Brain microvascular endothelial cell (primary cell): ENCODE measurements around the gene CCN5.

Source experiments
- DNase-seq: peaks from one replicate; pipeline ENCODE4 v3.0.0-alpha.2; 2020
- H3K27ac ChIP-seq: fragments of 250-450 bp; sonication (Bioruptor Pico); 2 replicates; pipeline ENCODE4 v1.5.1; 2020; ENCODE audit warnings: mild to moderate bottlenecking, moderate library complexity
- H3K27me3 ChIP-seq: fragments of 250-450 bp; sonication (Bioruptor Pico); replicated peaks from 2 replicates; pipeline ENCODE4 v1.5.1; 2020; ENCODE audit warnings: mild to moderate bottlenecking
- H3K36me3 ChIP-seq: fragments of 250-450 bp; sonication (Bioruptor Pico); replicated peaks from 2 replicates; pipeline ENCODE4 v1.5.1; 2020; ENCODE audit warnings: mild to moderate bottlenecking
- H3K4me3 ChIP-seq: 2 replicates; pipeline ENCODE4 v1.5.1; 2011; ENCODE audit warnings: low read depth, mild to moderate bottlenecking, control low read depth, low read length, moderate library complexity
- in situ Hi-C: cut with HindIII; loops from 2 replicates; pipeline ENCODE4 v1.10.0; 2017; ENCODE audit warnings: low sequenced_read_pairs, low pct_ligation_motif_present
- TF ChIP-seq, protein P1 (sequence below): IDR thresholded peaks from 2 replicates; pipeline ENCODE4 v1.5.1; 2011; ENCODE audit warnings: low read depth, mild to moderate bottlenecking, moderate library complexity, low read length, control low read depth, inconsistent platforms; ENCODE audit errors: missing control alignments

CCN5 gene

DNA sequence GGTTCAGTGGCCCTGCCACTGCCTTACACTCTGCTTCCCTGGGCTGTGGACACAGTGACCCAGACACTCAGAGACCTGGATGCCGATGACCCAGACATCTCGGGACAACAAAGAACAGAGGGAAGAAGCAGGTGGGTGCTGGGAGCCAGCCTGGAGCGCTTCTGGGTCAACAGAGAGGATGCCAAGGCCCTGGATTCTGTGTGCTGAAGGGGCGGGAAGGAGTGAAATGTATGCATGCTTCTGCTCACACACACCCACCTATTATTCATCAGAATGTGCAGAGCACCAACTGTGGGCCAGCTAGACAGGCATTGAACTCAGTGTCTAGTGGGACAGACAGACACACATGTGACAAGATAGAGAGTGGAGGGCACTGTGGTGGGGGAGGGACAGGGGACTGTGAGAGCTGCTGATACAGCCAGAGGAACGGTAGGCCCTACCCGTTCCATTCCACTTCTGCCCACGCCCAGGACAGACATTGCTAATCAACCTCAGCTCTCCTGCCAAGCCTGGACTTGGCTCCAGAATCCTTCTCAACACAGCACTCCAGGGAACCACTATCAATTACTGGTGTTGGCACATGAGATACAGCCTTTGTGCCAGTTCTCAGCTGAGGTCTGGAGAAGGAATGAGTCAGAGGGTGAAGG lies 50.7 kb downstream of the CCN5 start:
- in situ Hi-C loops: no loop called here
- H3K27me3 ChIP-seq: peaks cover 3% of the 10 kb centered on the region
- TF ChIP-seq, protein P1, sequence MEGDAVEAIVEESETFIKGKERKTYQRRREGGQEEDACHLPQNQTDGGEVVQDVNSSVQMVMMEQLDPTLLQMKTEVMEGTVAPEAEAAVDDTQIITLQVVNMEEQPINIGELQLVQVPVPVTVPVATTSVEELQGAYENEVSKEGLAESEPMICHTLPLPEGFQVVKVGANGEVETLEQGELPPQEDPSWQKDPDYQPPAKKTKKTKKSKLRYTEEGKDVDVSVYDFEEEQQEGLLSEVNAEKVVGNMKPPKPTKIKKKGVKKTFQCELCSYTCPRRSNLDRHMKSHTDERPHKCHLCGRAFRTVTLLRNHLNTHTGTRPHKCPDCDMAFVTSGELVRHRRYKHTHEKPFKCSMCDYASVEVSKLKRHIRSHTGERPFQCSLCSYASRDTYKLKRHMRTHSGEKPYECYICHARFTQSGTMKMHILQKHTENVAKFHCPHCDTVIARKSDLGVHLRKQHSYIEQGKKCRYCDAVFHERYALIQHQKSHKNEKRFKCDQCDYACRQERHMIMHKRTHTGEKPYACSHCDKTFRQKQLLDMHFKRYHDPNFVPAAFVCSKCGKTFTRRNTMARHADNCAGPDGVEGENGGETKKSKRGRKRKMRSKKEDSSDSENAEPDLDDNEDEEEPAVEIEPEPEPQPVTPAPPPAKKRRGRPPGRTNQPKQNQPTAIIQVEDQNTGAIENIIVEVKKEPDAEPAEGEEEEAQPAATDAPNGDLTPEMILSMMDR: no peak
- no peak overlapping the region for H3K4me3 ChIP-seq
- DNase-seq: no peak
- no peaks in the 10 kb centered on the region for H3K36me3 ChIP-seq
- H3K27ac ChIP-seq: no peak overlapping the region

DNA sequence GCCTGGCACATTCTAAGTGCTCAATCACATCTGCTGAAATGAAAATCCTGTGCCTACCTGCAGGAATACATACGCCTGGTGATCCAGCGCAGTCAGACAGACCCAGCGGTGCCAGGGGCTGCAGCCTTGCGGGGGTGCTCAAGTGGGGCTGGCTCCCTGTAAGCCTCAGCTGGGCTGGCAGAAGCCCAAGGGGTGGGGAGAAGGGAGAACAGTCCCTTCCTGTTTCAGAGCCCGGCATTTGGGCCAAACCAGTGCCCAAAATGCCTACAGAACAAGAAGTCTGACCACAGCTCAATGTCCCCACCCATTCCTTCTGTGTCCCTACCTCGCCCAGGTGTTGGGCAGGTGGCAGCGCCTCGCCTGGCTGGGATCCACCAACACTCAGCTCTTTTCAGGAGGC lies 53.1 kb downstream of the CCN5 start:
- Histone ChIP-seq H3K36me3 (no peaks in the 10 kb centered on the region), H3K27ac (no peak overlapping the region), H3K4me3 (no peak overlapping the region), H3K27me3 (peaks cover 3% of the 10 kb centered on the region)
- DNase-seq: no peak
- TF ChIP-seq, protein P1: no peak
- in situ Hi-C loops: no loop called here

DNA sequence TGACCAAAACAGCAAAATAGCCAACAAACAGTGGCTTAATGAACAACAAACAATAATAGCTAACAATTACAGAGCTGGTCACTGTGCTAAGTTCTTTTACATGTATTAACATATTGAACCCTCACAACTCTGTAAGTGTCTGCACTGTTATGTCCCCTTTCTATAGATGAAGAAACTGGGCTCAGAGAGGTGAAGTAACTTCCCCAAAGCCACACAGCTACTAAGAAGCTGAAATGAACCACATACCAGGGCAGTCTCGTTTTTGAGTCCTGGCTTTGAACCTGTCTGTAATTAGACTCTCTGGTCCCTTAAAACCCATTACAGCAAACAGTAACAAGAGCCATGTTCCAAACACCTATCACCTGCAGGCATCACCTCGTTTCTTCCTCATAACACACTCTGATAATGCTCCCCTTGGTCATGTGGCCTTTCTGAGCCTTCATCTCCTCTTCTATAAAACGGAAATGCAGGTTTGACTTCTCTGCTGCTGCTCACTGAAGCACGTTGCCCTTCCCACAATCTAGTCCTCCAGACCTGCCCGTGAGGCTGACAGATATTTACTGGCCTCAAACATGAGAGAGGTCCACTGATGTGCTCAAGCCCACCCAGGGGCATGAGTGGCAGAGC lies 53.8 kb downstream of the CCN5 start:
- Histone ChIP-seq H3K27me3 (peaks cover 3% of the 10 kb centered on the region), H3K4me3 (no peak overlapping the region), H3K36me3 (no peaks in the 10 kb centered on the region), H3K27ac (no peak overlapping the region)
- in situ Hi-C loops: no loop called here
- no peak for DNase-seq
- TF ChIP-seq, protein P1: no peak

DNA sequence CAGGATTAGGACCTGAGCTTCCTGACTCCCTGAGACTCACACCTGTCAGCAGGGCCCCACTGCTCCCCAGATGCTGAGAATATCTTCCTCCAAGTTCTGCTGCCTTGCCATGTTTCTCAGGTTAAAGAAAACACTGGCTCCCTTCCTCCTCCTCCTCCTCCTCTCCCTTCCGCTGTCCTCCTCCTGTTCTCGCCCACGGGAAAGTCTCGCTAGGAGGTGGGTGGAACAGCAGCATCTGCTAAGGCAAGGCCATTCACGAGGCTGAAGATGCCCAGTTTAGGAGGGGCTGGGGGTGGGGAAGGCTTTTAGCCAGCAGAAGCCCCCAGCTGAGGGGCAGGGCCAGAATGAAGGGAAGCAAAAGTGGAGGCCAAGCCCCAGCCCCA lies 54.3 kb downstream of the CCN5 start:
- Histone ChIP-seq H3K27ac (no peak overlapping the region), H3K36me3 (no peaks in the 10 kb centered on the region), H3K27me3 (peaks cover 3% of the 10 kb centered on the region), H3K4me3 (no peak overlapping the region)
- in situ Hi-C loops: no loop called here
- TF ChIP-seq, protein P1: no peak
- no peak for DNase-seq

DNA sequence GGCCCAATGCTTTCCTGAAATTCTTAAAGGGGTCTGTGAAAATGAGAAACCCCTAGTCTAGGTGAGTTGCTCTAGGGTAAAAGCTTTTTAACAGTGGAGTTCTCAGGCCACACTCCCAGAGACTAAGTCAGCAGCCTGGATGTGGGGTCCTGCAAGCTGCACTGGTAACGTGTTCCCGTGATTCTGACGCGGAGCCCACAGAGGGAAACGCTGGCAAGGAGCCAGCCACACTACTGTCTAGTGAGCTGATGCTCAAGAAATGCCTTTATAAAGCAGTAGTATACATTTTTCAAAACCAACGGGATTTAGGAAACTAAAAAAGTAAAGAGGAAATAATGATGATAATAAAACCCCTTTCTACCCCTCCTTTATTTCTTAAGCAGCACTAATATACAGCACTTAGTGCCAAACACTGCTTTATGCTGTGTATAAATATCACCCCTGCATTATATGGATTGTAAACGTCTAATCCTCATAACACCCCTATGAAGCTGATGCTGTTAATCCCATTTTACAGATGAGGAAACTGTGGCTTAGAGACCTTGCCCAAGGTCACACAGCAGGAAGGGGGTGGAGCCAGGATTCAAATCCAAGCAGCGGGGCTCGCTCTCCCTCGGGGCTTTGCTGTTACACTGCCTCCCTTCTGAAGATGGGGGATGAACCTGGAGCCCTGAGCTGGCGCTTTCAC lies 55.5 kb downstream of the CCN5 start:
- Histone ChIP-seq H3K36me3 (no peaks in the 10 kb centered on the region), H3K27ac (no peak overlapping the region), H3K4me3 (no peak overlapping the region), H3K27me3 (peaks cover 3% of the 10 kb centered on the region)
- DNase-seq: no peak
- in situ Hi-C loops: no loop called here
- TF ChIP-seq, protein P1: no peak
